Heart right ventricle (tissue), 16 donors: ENCODE measurements around the gene MOV10. TPM values are rescaled to one million over a fixed set of nuclear protein-coding genes. Genes with fewer than 3 reads are reported as not detected.

Experiments used
- ATAC-seq, 8 donors: fragments of 200-7000 bp; cut with Tn5 transposase; one replicate each; pipeline ENCODE4 v1.9.1; 2020; ENCODE audit warnings: mild to moderate bottlenecking in 8 of 8, moderate library complexity in 8 of 8, moderate number of reproducible peaks in 1 of 8
- DNase-seq, 2 donors: peaks; one replicate each; pipeline ENCODE4 v3.0.0-alpha.2; 2020
- H3K27ac ChIP-seq, 10 donors: fragments of 200-600 bp; sonication (generic) in 2 of 10; one replicate each; pipeline versions ENCODE4 v1.5.0 to v1.8.0; 2020 to 2022; ENCODE audit warnings: mild to moderate bottlenecking in 3 of 10
- H3K27me3 ChIP-seq, 7 donors: fragments of 200-600 bp; one replicate each; pipeline ENCODE4 v1.8.0; 2021 to 2022; ENCODE audit warnings: mild to moderate bottlenecking in 2 of 7
- H3K36me3 ChIP-seq, 9 donors: fragments of 200-600 bp; sonication (generic) in 1 of 9; one replicate each; pipeline versions ENCODE4 v1.5.0 to v1.8.0; 2020 to 2022; ENCODE audit warnings: mild to moderate bottlenecking in 2 of 9
- H3K4me1 ChIP-seq, 9 donors: fragments of 200-600 bp; sonication (generic) in 1 of 9; one replicate each; pipeline versions ENCODE4 v1.5.0 to v1.8.0; 2020 to 2022; ENCODE audit warnings: mild to moderate bottlenecking in 4 of 9
- H3K4me3 ChIP-seq, 10 donors: fragments of 200-600 bp; sonication (generic) in 2 of 10; one replicate each; pipeline versions ENCODE4 v1.5.0 to v1.8.0; 2020 to 2022; ENCODE audit warnings: mild to moderate bottlenecking in 7 of 10, moderate library complexity in 2 of 10
- H3K9me3 ChIP-seq, 11 donors: fragments of 200-600 bp in 10 of 11; sonication (generic) in 2 of 11; one replicate each; pipeline versions ENCODE4 v1.5.0 to v1.8.0; 2013 to 2022; ENCODE audit warnings: mild to moderate bottlenecking in 2 of 11, control low read depth in 1 of 11, moderate library complexity in 1 of 11
- CTCF ChIP-seq, 9 donors: fragments of 200-600 bp; sonication (generic) in 2 of 9; IDR thresholded peaks; one replicate each; pipeline versions ENCODE4 v1.5.0 to v1.8.0; 2021 to 2022; ENCODE audit warnings: antibody characterized with exemption in 9 of 9, mild to moderate bottlenecking in 5 of 9, moderate library complexity in 1 of 9
- WGBS, 2 donors: extraction: QIAGEN DNeasy Blood & Tissue Kit; methylation state at CpG; one replicate each; pipeline ENCODE4 v1.1.7; 2013; ENCODE audit warnings: inconsistent platforms in 1 of 2; 5-methylcytosine and 5-hydroxymethylcytosine counted together
- intact Hi-C, 10 donors: fragments of 100-400 bp; cut with DNase I; formaldehyde crosslinking; loops; one replicate each; pipeline versions ENCODE4 v1.11.1 to v1.14.2; 2022
- polyA plus RNA-seq, 2 donors: library from polyadenylated mRNA; stranded (reverse); fragments of 200-250 nt; gene quantifications; one replicate each; pipeline ENCODE4 v1.2.3, GENCODE V29; 2013
- total RNA-seq, 10 donors: library from RNA; stranded (reverse); fragmentation: NEBNext Ultra II Directional in 3 of 10; extraction: Animal tissue kit (Norgen Biotek cat#: 25700) in 3 of 10; gene quantifications; one replicate each; pipeline versions ENCODE4 v1.2.1 to v1.2.4, GENCODE V29; 2021 to 2023
- donor health status: Arrhythmogenic right ventricular cardiomyopathy.
- donor health status: ischemic (EF 13 %, LVEDD 7.1; RV severe dilation, severe dysfunction).
- donor health status: healthy with polysubstance abuse.
- donor health status: DM: no; HTN: yes; CAD: no.
- donor health status: DM: no; HTN: no; CAD: no.
- donor health status: ischemic (EF 25% LVEDD 6.9; RV normal size, moderate dysfunction).
- donor health status: ischemic (EF 25% LVEDD 5.7; RV mildly dilated, moderate dysfunction).
- donor health status: healthy.
- donor health status: DM: yes; HTN: yes; CAD: no.
- donor health status: Ischemic cardiomyopathy.
- donor health status: ischemic (EF 35%, LVEDD 5.7; RV mildly dilated, moderate dysfunction).
- donor health status: nonischemic (EF 11% LVEDD 7.7; RV severe dilation, severe dysfunction).
- donor health status: DM: yes; HTN: yes; CAD: no.
- donor health status: PGD.
- donor health status: ischemic (EF 29% LVEDD 5.4; RV normal size, mild dysfunction).
- donor health status: nonischemic (EF 23%, LVEDD 6.1; RV moderate dilation, normal function).

Gene MOV10
- total and polyA plus RNA-seq, 12 donors: 6.3 to 69.4 (median 14.2) TPM

DNA sequence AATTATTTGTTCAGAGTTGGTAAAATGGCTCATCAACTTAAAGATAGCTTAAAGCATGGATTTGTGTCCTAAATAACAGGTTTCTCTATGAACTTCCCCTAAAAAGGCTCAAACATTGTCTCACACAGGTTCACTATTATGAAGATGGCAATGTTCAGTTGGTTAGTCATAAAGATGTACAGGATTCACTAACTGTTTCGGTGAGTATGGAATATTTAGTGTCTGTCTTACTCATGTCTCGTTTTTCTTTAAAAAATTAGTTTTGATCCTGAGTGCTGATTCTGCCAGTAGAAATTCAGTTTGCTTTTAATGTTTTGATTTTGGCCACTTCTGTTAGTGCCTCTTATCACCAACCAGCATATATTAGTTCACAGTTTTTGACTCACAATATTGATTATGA is 7.5 kb upstream of the MOV10 start:
- WGBS, 2 donors: 94 to 95% methylated on average over 2 of the region's 2 CpGs
- Histone ChIP-seq H3K9me3 (no peaks in the 10 kb centered on the region), H3K36me3 (peaks cover 0 to 100% (median 29%) of the 10 kb centered on the region in 9 donors), H3K4me1 (peaks cover 0 to 14% (median 0%) of the 10 kb centered on the region in 9 donors), H3K4me3 (no peak overlapping the region), H3K27me3 (no peaks in the 10 kb centered on the region), H3K27ac (no peak overlapping the region)
- intact Hi-C loops: no loop called here
- TF ChIP-seq CTCF (IDR thresholded peaks at IDR 0.05): no peak
- no peak for ATAC-seq
- no peak for DNase-seq

- no peaks in the 10 kb centered on the region for H3K9me3 ChIP-seq
- peaks cover 0 to 62% (median 16%) of the 10 kb centered on the region in 9 donors for H3K36me3 ChIP-seq
- no peak for TF ChIP-seq CTCF (IDR thresholded peaks at IDR 0.05)
- no peak overlapping the region for H3K4me3 ChIP-seq
- no peaks in the 10 kb centered on the region for H3K27me3 ChIP-seq
- WGBS, 2 donors: 71 to 72% methylated on average over 2 of the region's 2 CpGs
- intact Hi-C loops: loop anchor here in 6 of 10 donors (5.0 to 10.0 kb wide), 3 partner anchors 45 to 50 kb away; no protein-coding TSS in a partner anchor
- H3K4me1 ChIP-seq: peaks cover 10 to 48% (median 29%) of the 10 kb centered on the region in 9 donors
- ATAC-seq (no peak), DNase-seq (no peak)
- peak overlapping the region in 1 of 10 donors; percentile 13 for H3K27ac ChIP-seq
Observed at GRCh38 chr1:112672009-112672408, 2.5 kb upstream of the MOV10 start.

DNA sequence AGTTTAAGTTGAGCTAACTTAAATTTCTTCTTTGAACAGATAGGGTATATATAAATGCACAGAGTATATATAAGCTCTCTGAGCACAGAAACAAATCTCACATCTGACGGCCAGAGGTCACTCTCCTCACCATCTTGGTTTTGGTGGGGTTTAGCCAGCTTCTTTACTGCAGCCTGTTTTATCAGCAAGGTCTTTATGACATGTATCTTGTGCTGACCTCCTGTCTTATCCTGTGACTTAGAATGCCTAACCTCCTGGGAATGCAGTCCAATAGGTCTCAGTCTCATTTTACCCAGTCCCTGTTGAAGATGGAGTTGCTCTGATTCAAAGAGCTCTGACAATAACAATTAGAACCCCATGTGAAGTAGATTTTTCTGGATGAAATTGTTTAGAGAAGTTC is 1.6 kb upstream of the MOV10 start:
- no peak for TF ChIP-seq CTCF (IDR thresholded peaks at IDR 0.05)
- no peaks in the 10 kb centered on the region for H3K9me3 ChIP-seq
- no peak overlapping the region for H3K4me3 ChIP-seq
- peaks cover 0 to 54% (median 10%) of the 10 kb centered on the region in 9 donors for H3K36me3 ChIP-seq
- DNase-seq (no peak), ATAC-seq (no peak)
- 89 to 96% methylated on average over 1 of the region's 1 CpG for WGBS, 2 donors
- intact Hi-C loops: loop anchor here in 6 of 10 donors (5.0 to 10.0 kb wide), 3 partner anchors 46 to 51 kb away; no protein-coding TSS in a partner anchor
- peaks cover 10 to 51% (median 30%) of the 10 kb centered on the region in 9 donors for H3K4me1 ChIP-seq
- peak overlapping the region in 3 of 10 donors; percentile 92 to 97 (median 93) for H3K27ac ChIP-seq
- no peaks in the 10 kb centered on the region for H3K27me3 ChIP-seq

- WGBS, 2 donors: 4 to 8% methylated on average over 18 of the region's 18 CpGs
- Histone ChIP-seq H3K27me3 (no peaks in the 10 kb centered on the region), H3K4me3 (peak overlapping the region; percentile 67 to 92 (median 85)), H3K36me3 (peaks cover 0 to 44% (median 9%) of the 10 kb centered on the region in 9 donors), H3K9me3 (no peaks in the 10 kb centered on the region), H3K27ac (peak overlapping the region; percentile 73 to 97 (median 93)), H3K4me1 (peaks cover 10 to 48% (median 30%) of the 10 kb centered on the region in 9 donors)
- intact Hi-C loops: loop anchor here in 8 of 10 donors (1.0 to 10.0 kb wide), 6 partner anchors 31 to 52 kb away; partner anchors contain the start of gene RHOC (in 5 of the 8)
- peak; percentile 20 to 62 (median 41) for ATAC-seq
- peak; percentile 14 to 62 (median 43) for TF ChIP-seq CTCF (IDR thresholded peaks at IDR 0.05)
- peak in 1 of 2 donors; percentile 42 for DNase-seq
Observed at GRCh38 chr1:112673592-112674439, 643 bp upstream of the MOV10 start.
